ENCODE measurements around the gene KCNQ2.

DNA sequence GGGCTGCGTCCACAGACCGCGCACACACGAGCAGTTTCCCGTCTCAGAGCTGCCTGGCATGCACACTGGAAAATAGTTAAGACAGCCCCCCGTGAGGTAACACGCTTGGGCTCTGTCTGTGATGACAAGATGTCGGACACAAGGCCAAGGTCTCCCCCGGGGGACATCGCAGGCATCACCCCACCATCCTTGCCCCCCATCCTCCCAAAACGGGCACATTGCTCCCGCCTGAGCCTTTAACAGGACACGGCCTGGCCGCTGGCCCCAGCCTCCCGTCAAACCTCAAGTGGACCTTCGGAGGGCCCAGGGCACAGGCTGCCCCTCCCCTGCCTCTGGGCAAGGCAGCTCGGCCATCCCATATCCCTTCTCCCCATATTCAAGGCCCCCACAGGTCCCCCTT lies 5.6 kb downstream of the KCNQ2 start:
- no peak for TF ChIP-seq EZH2 (IDR thresholded peaks at IDR 0.05; ENCODE audit: borderline replicate concordance, low read length)
- TF ChIP-seq, protein P1, sequence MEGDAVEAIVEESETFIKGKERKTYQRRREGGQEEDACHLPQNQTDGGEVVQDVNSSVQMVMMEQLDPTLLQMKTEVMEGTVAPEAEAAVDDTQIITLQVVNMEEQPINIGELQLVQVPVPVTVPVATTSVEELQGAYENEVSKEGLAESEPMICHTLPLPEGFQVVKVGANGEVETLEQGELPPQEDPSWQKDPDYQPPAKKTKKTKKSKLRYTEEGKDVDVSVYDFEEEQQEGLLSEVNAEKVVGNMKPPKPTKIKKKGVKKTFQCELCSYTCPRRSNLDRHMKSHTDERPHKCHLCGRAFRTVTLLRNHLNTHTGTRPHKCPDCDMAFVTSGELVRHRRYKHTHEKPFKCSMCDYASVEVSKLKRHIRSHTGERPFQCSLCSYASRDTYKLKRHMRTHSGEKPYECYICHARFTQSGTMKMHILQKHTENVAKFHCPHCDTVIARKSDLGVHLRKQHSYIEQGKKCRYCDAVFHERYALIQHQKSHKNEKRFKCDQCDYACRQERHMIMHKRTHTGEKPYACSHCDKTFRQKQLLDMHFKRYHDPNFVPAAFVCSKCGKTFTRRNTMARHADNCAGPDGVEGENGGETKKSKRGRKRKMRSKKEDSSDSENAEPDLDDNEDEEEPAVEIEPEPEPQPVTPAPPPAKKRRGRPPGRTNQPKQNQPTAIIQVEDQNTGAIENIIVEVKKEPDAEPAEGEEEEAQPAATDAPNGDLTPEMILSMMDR (IDR thresholded peaks at IDR 0.05; ENCODE audit: low read length): no peak
